Inflammatory macrophage treated with lipopolysaccharide for 4 hours (primary cell): ENCODE results near the gene ZNF217.
"Not testable (repeated sequence)": the region's sequence is repeated elsewhere in the genome, so short reads cannot be mapped to it uniquely, and the experiment has no call there.

ENCODE experiments used
- DNase-seq: peaks from one replicate; pipeline ENCODE4 v3.0.0-alpha.2; 2020

The ZNF217 gene

GRCh38 chr20:53621482-53622246, 28.0 kb upstream of the ZNF217 start:
- no peak for DNase-seq

- DNase-seq, result not testable (repeated sequence)
Observed at GRCh38 chr20:53618490-53619000, 24.9 kb upstream of the ZNF217 start.

- DNase-seq, result no peak
Observed at GRCh38 chr20:53617791-53618489, 24.3 kb upstream of the ZNF217 start.

GRCh38 chr20:53616489-53616888, 22.9 kb upstream of the ZNF217 start:
- not testable (repeated sequence) for DNase-seq

- DNase-seq, result no peak
Observed at GRCh38 chr20:53613748-53614147, 20.1 kb upstream of the ZNF217 start.

- DNase-seq, result not testable (repeated sequence)
Observed at GRCh38 chr20:53612289-53612688, 18.6 kb upstream of the ZNF217 start.

- peak; percentile 87 for DNase-seq
Observed at GRCh38 chr20:53611449-53611894, 17.8 kb upstream of the ZNF217 start.

GRCh38 chr20:53609491-53610445, 16.1 kb upstream of the ZNF217 start:
- DNase-seq, result peak; percentile 43

- peak; percentile 35 for DNase-seq
Observed at GRCh38 chr20:53608456-53609452, 15.1 kb upstream of the ZNF217 start.

GRCh38 chr20:53608071-53608455, 14.4 kb upstream of the ZNF217 start:
- DNase-seq, result no peak

- no peak for DNase-seq
Observed at GRCh38 chr20:53606364-53606985, 12.8 kb upstream of the ZNF217 start.

- DNase-seq, result not testable (repeated sequence)
Observed at GRCh38 chr20:53605401-53605800, 11.8 kb upstream of the ZNF217 start.

GRCh38 chr20:53604846-53605245, 11.2 kb upstream of the ZNF217 start:
- not testable (repeated sequence) for DNase-seq

GRCh38 chr20:53602661-53603060, 9.0 kb upstream of the ZNF217 start:
- no peak for DNase-seq

GRCh38 chr20:53599910-53600632, 6.4 kb upstream of the ZNF217 start:
- DNase-seq, result no peak

GRCh38 chr20:53599378-53599777, 5.7 kb upstream of the ZNF217 start:
- no peak for DNase-seq

- no peak for DNase-seq
Observed at GRCh38 chr20:53599044-53599362, 5.4 kb upstream of the ZNF217 start.

GRCh38 chr20:53598140-53599043, 4.8 kb upstream of the ZNF217 start:
- no peak for DNase-seq

GRCh38 chr20:53597521-53598120, 4.0 kb upstream of the ZNF217 start:
- no peak for DNase-seq
